AG04449 (cell line): ENCODE data around the gene PDE6C.

Source experiments
- CTCF ChIA-PET: fragments of 350-600 bp; formaldehyde crosslinking; extraction: SDS; loops from one replicate; lab custom pipeline; 2021; ENCODE audit warnings: antibody characterized with exemption; lab: Yijun Ruan, JAX
- POLR2A ChIA-PET: fragments of 400-600, 350-600 bp; formaldehyde crosslinking; extraction: SDS; loops from one replicate; lab custom pipeline; 2020; ENCODE audit warnings: antibody characterized with exemption, inconsistent platforms; lab: Yijun Ruan, JAX
- DNase-seq: peaks from one replicate; pipeline ENCODE4 v3.0.0-alpha.2; 2010; ENCODE audit warnings: low read depth, low spot score
- H3K4me3 ChIP-seq: 2 replicates; pipeline ENCODE4 v1.5.1; 2011; ENCODE audit warnings: low read depth, mild to moderate bottlenecking, control low read depth, low read length
- TF ChIP-seq, protein P1 (sequence below): IDR thresholded peaks from one replicate; pipeline ENCODE4 v1.5.1; 2011; ENCODE audit warnings: mild to moderate bottlenecking, moderate library complexity, low read length, control low read depth, inconsistent platforms; ENCODE audit not compliant: insufficient read depth; ENCODE audit errors: missing control alignments

PDE6C gene

DNA sequence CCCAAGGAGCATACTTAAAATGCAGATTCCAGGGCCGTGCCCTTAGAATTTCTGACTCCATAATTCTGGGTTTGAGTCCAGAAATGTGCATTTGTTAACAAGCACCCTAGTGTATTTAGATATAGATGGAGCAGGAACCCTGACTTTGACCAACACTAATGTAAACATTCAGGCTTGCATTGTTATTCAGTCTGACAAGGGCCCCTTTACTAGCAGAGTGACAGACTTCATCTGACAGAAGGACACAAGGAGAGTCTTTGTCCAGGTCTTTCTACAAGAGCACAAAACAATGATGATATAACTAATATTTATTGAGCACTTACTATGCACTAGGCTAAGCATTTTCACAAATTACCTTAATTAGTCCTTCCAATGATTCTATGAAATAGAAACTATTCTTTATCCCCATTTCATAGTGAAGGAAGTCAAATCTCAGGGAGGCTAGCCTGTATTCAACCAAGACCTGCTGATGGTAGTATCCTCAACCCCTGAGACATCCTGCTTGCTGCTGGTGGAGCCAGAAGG lies 15.2 kb upstream of the PDE6C start:
- TF ChIP-seq, protein P1, sequence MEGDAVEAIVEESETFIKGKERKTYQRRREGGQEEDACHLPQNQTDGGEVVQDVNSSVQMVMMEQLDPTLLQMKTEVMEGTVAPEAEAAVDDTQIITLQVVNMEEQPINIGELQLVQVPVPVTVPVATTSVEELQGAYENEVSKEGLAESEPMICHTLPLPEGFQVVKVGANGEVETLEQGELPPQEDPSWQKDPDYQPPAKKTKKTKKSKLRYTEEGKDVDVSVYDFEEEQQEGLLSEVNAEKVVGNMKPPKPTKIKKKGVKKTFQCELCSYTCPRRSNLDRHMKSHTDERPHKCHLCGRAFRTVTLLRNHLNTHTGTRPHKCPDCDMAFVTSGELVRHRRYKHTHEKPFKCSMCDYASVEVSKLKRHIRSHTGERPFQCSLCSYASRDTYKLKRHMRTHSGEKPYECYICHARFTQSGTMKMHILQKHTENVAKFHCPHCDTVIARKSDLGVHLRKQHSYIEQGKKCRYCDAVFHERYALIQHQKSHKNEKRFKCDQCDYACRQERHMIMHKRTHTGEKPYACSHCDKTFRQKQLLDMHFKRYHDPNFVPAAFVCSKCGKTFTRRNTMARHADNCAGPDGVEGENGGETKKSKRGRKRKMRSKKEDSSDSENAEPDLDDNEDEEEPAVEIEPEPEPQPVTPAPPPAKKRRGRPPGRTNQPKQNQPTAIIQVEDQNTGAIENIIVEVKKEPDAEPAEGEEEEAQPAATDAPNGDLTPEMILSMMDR, result no peak
- ChIA-PET CTCF (no interaction called here), POLR2A (no interaction called here)
- no peak for DNase-seq
- no peak overlapping the region for H3K4me3 ChIP-seq

DNA sequence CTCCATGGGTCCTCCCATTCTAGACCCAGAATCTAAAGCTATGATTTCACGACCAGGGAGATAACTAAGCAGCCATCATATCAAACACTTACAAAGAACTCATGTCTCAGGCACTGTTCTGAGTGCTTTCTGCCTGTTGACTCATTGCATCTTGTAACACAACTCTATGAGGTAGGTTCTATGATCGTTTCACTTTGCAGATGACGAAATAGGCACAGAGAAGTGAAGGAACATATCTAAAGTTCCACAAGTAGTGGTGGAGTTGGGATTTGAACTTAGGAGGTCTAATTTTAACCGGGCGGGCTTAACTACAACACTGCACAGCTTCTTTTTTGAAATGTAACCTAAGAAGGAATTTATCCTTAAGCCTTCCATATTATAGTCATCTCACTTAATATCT lies 14.2 kb upstream of the PDE6C start:
- CTCF ChIA-PET, result no interaction called here
- DNase-seq, result no peak
- no peak overlapping the region for H3K4me3 ChIP-seq
- POLR2A ChIA-PET, result no interaction called here
- TF ChIP-seq, protein P1, result no peak

DNA sequence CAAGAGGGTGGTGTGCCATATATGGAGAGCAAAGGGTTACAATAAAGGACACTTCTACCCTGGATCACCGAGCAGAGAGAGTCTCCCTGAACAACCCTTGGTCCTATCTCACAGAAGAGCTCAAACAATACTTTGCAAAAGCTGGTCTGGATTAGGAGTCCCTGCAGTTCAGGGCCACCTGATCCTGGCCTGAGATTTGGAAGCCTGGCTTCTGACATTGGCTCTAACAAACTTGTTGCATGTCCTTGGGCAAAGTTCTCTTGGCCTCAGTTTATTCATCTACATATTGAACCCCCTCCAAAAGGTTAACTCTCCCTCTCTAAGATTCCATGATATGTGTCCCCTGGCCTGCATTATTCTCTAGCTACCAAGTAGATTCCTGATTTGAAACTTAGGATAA lies 13.0 kb upstream of the PDE6C start:
- ChIA-PET POLR2A (no interaction called here), CTCF (interaction anchor here (0.7 kb wide), 1 partner anchor 45 kb away, joined by 3 read pairs; no protein-coding TSS in a partner anchor)
- TF ChIP-seq, protein P1, result no peak
- no peak overlapping the region for H3K4me3 ChIP-seq
- no peak for DNase-seq

DNA sequence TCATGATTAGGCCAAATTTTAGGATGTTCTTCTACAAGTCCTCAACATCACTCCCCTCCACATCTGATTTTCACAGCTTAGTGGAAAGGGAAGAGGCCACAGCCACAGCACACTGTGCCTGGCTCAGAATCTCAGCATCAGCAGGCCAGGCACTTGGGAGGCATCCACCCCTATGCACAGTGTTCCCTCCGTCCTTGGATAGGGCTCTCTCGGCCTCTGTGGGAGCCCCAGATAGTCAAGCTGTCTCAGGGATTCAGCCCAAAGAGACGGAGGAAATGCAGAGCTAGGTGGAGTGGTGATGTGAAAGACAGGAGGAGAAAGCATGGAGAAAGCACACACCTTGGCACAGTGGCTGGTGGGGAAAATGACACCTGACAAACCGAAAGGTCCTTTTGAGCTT lies 12.6 kb upstream of the PDE6C start:
- H3K4me3 ChIP-seq, result no peak overlapping the region
- ChIA-PET POLR2A (no interaction called here), CTCF (no interaction called here)
- TF ChIP-seq, protein P1, result no peak
- no peak for DNase-seq

DNA sequence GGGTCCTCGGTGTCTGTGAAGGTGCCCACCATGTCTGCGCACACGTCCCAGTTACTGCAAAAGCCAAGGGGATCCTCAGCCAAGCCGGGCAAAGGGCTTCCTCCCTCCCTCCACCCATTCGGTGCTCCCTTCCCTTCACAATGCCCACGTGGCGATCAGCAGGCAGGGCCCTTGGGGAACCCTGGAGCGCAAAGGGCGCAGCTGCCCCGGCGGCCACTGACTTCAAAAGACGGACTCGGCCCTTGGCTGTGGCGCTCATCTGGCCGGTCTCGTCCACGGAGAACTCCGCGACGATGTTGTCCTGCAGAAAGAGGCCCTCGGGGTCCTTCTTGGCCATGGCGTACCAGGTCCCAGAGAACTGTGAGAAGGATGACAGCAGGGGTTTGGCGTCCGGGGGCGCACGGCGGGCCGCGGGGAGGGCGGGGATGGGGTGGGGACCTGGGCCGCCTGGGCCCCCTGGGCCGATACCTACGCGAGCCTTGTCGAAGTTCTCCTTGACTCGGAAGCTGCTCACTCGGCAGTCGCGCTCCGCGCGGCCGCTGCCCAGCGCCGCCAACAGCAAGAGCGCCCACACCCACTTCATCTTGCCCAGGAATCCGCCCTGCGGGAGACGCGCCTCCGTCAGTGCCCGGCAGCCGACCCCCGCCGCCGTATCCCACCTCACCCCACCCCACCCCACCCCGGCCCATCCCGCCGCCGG lies 11.7 kb upstream of the PDE6C start:
- H3K4me3 ChIP-seq, result peak overlapping the region; percentile 23
- CTCF ChIA-PET, result no interaction called here
- POLR2A ChIA-PET, result no interaction called here
- DNase-seq, result no peak
- TF ChIP-seq, protein P1, result no peak

DNA sequence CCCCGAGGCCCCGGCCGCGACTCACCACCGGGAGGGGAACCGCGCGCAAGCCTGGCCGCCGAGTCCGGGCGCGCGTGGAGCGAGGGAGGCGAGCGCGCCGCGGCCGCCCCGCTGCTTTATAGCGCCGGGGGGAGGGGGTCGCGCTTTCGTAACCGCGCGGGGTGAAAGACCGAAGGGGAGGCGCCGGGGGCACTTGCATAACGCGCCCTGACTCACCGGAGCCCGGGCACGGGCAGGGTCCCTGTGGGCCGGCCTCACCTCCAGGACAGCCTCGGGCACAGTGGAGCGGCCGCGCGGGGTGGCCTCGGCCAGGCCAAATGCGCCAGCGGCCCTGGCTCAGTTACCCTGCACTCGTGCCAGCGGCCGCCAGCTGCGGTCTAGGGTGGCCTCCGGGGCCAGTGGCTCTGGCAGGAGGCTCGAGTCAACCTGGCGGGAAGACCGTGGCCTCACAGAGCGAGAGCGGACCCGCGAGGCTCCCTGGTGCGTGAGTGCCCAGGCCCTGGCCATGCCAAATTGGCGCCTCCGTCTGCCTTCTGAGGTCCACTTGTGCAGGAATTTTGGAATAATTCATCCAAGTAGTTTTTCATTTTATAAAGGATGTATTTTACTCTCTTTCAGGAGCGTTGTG lies 11.1 kb upstream of the PDE6C start, which contains the start of gene RBP4:
TSS of gene RBP4 (minus strand) at position 90 of the 628 bp plus-strand sequence. CDS start 207 bp downstream, outside the sequence.
- TF ChIP-seq, protein P1, result no peak
- POLR2A ChIA-PET, result no interaction called here
- CTCF ChIA-PET, result no interaction called here
- peak within 1 kb of the TSS; percentile 29 for H3K4me3 ChIP-seq
- DNase-seq, result no peak
